Ishikawa (cell line): Measurements from ENCODE around the gene PLEKHA1.

ENCODE experiments used
- CEBPB ChIP-seq: IDR thresholded peaks from 2 replicates; pipeline ENCODE4 v1.6.1; 2012
- EP300 ChIP-seq: IDR thresholded peaks from 2 replicates; pipeline ENCODE4 v1.6.1; 2012; ENCODE audit warnings: borderline replicate concordance
- FOXM1 ChIP-seq: IDR thresholded peaks from 2 replicates; pipeline ENCODE4 v1.6.1; 2012; ENCODE audit warnings: low read depth, borderline replicate concordance
- RAD21 ChIP-seq: IDR thresholded peaks from 2 replicates; pipeline ENCODE4 v1.6.1; 2012; ENCODE audit warnings: low read depth
- REST ChIP-seq: IDR thresholded peaks from 2 replicates; pipeline ENCODE4 v1.6.1; 2012; ENCODE audit warnings: low read depth, mild to moderate bottlenecking
- TAF1 ChIP-seq: IDR thresholded peaks from 2 replicates; pipeline ENCODE4 v1.6.1; 2012; ENCODE audit warnings: low read depth, mild to moderate bottlenecking
- USF1 ChIP-seq: IDR thresholded peaks from 2 replicates; pipeline ENCODE4 v1.6.1; 2012
- YY1 ChIP-seq: IDR thresholded peaks from 2 replicates; pipeline ENCODE4 v1.6.1; 2012; ENCODE audit warnings: low read depth

GRCh38 chr10:122363311-122363710, 11.2 kb upstream of the PLEKHA1 start:
- TF ChIP-seq USF1: no peak
- no peak for TF ChIP-seq FOXM1
- no peak for TF ChIP-seq EP300
- no peak for TF ChIP-seq YY1
- no peak for TF ChIP-seq REST
- TF ChIP-seq RAD21: no peak
- no peak for TF ChIP-seq TAF1
- no peak for TF ChIP-seq CEBPB
